ENCODE measurements around the gene RNPEPL1. TPM values are rescaled to one million over a fixed set of nuclear protein-coding genes. Genes with fewer than 3 reads are reported as not detected.

RNPEPL1 gene
- total RNA-seq, 1 donor = 45.0 TPM

DNA sequence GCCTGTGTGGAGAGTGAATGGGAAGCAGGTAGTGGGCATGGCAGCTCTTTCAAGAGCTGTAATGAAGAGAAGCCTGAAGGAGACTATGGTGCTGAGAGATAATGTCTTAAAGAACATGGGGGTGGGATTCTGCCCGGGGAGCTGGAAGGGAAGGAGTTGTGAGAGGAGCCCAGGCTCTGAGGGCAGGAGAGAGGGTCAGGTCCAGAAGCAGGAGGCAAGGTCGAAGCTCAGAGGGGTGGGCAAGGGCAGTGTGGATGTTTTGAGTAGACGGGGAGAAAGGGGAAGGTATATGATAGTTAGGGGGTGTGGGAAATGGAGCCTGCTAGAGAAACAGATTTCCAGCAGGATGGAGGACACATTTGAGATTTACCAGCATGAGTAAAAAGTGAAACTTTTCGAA, 20.4 kb downstream of the RNPEPL1 start:
- DNase-seq (ENCODE audit: low read depth in 2 of 3, low spot score in 2 of 3) = no peak

DNA sequence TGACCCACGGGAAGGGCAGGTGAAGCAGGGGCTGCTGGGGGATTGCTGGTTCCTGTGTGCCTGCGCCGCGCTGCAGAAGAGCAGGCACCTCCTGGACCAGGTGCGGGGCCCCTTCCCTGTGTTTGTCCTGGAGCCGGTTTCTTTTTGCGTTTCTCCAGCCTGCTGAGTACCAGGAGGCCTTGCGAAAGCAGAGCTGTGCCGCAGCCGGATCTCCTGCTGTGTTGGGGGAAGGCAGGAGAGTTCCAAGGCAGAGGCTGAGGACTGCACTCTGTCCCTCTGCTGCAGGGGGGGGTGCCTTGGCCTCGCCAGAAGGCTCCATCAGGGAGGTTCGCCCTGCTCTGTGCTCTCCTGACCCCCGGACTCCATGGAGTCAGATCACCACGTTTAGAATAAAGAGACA, 21.1 kb downstream of the RNPEPL1 start:
- DNase-seq (ENCODE audit: low read depth in 2 of 3, low spot score in 2 of 3) = no peak

- DNase-seq (ENCODE audit: low read depth in 2 of 3, low spot score in 2 of 3) = no peak
These were observed 21.7 kb downstream of the RNPEPL1 start for GRCh38 chr2:240589850-240590525.

DNA sequence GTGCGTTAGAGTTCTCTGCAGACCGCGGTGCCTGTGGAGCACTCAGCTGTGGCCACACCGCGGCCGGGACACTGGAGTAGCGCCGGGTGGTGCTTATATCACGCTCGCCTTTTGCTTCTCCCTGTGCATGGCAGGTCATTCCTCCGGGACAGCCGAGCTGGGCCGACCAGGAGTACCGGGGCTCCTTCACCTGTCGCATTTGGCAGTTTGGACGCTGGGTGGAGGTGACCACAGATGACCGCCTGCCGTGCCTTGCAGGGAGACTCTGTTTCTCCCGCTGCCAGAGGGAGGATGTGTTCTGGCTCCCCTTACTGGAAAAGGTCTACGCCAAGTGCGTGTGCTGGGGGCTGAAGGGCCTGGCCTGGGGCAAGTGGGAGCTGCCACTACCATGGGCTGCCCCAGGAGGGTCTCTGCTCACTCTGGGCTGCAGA, 22.4 kb downstream of the RNPEPL1 start:
- no peak for DNase-seq (ENCODE audit: low read depth in 2 of 3, low spot score in 2 of 3)

GRCh38 chr2:240591226-240591625, 22.9 kb downstream of the RNPEPL1 start:
- no peak for DNase-seq (ENCODE audit: low read depth in 2 of 3, low spot score in 2 of 3)

DNA sequence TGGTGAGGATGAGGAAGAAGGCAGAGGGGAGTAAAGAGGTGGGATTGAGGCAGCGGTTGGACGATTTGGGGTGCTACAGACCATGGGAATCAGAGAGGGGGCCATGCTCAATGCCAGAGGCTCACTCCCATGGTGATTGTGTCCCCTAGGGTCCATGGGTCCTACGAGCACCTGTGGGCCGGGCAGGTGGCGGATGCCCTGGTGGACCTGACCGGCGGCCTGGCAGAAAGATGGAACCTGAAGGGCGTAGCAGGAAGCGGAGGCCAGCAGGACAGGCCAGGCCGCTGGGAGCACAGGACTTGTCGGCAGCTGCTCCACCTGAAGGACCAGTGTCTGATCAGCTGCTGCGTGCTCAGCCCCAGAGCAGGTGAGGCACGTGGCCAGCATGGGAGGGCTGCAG, 23.5 kb downstream of the RNPEPL1 start:
- DNase-seq (ENCODE audit: low read depth in 2 of 3, low spot score in 2 of 3) = no peak

- no peak for DNase-seq (ENCODE audit: low read depth in 2 of 3, low spot score in 2 of 3)
These were observed 24.9 kb downstream of the RNPEPL1 start for GRCh38 chr2:240593026-240593702.

DNA sequence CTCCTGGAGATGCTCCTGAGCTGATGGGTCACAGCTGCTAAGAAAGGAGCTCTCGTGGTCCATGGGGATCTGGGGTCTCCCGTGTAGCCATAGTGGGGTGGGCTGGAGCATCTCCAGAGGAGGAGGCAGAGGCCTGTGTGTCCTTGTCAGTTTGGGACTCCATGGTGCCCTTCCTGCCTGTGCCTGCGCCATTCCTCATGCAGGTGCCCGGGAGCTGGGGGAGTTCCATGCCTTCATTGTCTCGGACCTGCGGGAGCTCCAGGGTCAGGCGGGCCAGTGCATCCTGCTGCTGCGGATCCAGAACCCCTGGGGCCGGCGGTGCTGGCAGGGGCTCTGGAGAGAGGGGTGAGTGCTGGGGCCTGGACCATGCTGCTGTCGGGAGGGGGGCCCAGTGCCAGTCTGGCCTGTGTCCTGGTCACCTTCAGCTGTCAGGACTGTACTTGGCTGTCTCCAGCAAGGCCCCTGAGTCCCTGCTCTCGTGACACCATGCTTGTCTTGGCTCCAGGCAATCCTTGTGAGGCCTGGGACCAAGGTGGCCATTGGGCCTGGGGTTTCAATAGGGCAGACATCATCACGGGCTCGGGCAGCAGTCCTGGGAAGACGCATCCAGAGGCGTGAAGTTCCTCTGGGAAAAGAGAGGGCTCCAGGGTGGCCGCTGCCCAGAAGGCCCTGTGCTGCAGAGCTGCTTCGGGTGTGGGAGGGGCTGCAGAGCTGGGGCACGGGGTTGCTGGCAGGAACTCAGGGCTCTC, 25.6 kb downstream of the RNPEPL1 start:
- no peak for DNase-seq (ENCODE audit: low read depth in 2 of 3, low spot score in 2 of 3)

- DNase-seq (ENCODE audit: low read depth in 2 of 3, low spot score in 2 of 3) = no peak
These were observed 26.5 kb downstream of the RNPEPL1 start for GRCh38 chr2:240594511-240595380.

GRCh38 chr2:240595381-240596079, 27.2 kb downstream of the RNPEPL1 start:
- peak in 2 of 3 donors; percentile 24 to 75 for DNase-seq (ENCODE audit: low read depth in 2 of 3, low spot score in 2 of 3)

GRCh38 chr2:240596080-240596460, 27.8 kb downstream of the RNPEPL1 start:
- DNase-seq (ENCODE audit: low read depth in 2 of 3, low spot score in 2 of 3) = no peak

DNA sequence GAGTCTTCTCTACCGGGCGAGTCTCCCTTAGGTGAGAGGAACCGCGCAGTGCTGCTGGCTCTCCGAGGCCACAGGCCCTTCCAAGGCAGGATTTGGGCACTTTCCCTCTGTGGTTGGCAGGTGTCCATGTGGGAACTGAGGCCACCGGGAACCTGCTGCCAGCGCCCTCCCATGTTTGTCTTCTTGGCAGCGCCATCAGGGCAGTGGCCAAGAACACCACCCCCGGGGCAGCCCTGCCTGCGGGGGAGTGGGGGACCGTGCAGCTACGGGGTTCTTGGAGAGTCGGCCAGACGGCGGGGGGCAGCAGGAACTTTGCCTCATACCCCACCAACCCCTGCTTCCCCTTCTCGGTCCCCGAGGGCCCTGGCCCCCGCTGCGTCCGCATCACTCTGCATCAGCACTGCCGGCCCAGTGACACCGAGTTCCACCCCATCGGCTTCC, 28.2 kb downstream of the RNPEPL1 start:
- DNase-seq (ENCODE audit: low read depth in 2 of 3, low spot score in 2 of 3) = no peak

GRCh38 chr2:240597054-240597418, 28.8 kb downstream of the RNPEPL1 start:
- no peak for DNase-seq (ENCODE audit: low read depth in 2 of 3, low spot score in 2 of 3)

DNA sequence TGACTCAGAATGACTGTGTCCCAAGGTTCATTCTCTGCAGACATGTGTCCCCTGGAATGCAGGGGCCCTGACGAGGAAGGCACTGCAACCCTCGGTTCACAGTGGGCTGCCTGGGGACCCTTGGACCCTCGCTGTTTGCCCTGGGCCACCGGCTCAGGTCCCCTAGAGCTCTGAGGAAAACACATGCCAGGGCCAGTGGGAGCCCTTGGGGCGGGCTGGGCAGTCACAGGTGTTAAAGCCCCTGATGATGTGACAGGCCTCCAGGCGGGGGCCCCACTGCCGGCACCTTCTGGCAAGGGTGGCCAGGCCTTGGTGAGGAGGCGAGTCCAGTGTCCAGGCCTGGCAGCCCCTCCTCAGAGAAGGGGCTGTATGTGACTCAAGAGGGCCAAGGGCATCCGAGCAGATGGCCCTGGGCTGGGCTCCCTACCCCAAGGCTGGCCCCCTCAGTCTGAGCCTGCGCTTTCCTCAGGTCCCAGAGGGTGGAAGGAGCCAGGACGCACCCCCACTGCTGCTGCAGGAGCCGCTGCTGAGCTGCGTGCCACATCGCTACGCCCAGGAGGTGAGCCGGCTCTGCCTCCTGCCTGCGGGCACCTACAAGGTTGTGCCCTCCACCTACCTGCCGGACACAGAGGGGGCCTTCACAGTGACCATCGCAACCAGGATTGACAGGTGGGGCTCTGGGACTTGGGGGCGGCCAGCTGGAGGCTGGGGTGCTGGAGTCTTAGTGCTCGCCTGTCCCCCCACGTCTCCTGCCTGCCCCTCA, 29.3 kb downstream of the RNPEPL1 start:
- no peak for DNase-seq (ENCODE audit: low read depth in 2 of 3, low spot score in 2 of 3)

GRCh38 chr2:240598311-240598911, 30.1 kb downstream of the RNPEPL1 start:
- no peak for DNase-seq (ENCODE audit: low read depth in 2 of 3, low spot score in 2 of 3)

- DNase-seq (ENCODE audit: low read depth in 2 of 3, low spot score in 2 of 3) = no peak
These were observed 30.9 kb downstream of the RNPEPL1 start for GRCh38 chr2:240599141-240599583.

DNA sequence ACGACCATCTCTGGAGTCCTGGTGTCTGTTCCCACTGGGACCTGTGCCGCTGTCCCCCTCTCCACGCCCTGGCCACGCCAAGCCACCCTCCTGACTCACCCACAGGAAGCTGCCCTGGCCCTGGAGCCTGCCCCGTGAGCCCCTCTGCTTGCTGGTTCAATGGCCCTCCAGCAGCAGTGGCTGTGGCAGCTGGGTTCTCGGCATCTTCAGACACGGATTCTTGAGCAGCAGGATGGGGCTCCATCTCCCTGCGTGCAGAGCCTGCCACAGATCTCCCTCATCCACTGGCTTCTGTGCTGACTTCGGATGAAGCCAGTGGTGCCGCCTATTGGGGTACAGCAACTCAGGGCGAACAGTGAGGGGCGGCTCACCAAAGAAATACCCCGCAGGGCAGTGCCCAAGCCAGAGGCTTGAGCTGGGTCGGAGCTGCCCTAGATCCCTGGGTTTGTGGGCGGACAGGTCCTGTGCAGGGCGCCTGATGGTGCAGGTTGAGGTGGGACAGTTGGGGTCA, 32.2 kb downstream of the RNPEPL1 start:
- no peak for DNase-seq (ENCODE audit: low read depth in 2 of 3, low spot score in 2 of 3)

DNA sequence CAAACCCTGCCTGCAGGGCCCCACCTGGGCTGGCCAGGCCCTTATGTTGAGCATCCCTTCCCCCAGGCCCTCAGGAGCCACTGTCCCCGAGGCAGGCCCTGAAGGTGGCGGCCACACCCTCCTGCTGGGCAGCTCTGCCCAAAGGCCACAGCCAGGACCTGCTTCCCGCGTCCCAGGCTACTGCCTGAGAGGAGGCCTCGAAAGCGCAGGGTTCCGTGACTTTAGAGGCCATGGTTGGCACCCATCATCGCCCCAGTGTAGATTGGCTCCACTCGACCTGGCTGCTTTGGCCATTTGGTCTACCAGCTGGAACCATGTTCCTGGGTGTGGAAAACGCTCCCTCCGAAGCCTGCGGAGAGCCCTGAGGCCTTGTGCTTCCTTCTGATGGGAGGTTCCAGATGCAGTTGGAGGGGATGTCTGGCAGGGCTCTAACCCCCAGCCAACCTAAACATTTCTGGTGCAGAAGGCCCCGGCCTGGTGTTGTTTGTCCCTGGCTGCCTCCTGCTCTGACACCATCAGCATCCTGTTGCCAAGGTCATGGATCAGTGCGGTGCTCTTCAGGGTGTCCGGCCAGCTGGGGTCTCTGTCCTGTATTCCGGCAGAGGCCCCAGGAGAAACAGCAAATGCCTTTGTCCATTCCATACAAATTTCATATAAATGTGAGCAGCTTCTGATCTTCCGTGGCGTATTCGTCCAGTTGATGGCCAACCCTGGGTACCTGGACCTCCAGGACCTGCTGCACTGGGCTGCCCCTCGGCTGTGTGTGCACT, 33.0 kb downstream of the RNPEPL1 start:
- DNase-seq (ENCODE audit: low read depth in 2 of 3, low spot score in 2 of 3) = no peak
